CD14-positive monocyte (primary cell): Measurements from ENCODE around the gene MTMR3. TPM values are rescaled to one million over a fixed set of nuclear protein-coding genes. Genes with fewer than 3 reads are reported as not detected.
A peak's percentile ranks its signal among the peaks of the same experiment; 100 is the strongest.

Experiments used
- DNase-seq, 3 donors: peaks; one replicate each; pipeline ENCODE4 v3.0.0-alpha.2; 2011 to 2022
- H2AFZ ChIP-seq: 2 replicates; pipeline ENCODE4 v1.6.0; 2012; ENCODE audit warnings: mild to moderate bottlenecking, low read depth, low read length, inconsistent platforms; ENCODE audit not compliant: insufficient read depth, poor library complexity, severe bottlenecking
- H3K27ac ChIP-seq, 2 donors: 1 replicate in 1 of 2; 2 replicates in 1 of 2; pipeline ENCODE4 v1.5.1; 2012 to 2013; ENCODE audit warnings: low read length in 2 of 2, control low read depth in 1 of 2, inconsistent platforms in 1 of 2, low read depth in 1 of 2, mild to moderate bottlenecking in 1 of 2
- H3K27me3 ChIP-seq, 2 donors: one replicate each; pipeline versions ENCODE4 v1.6.0 to v1.6.1; 2011 to 2013; ENCODE audit warnings: low read length in 2 of 2; ENCODE audit not compliant: control insufficient read depth in 2 of 2, insufficient read depth in 2 of 2
- H3K36me3 ChIP-seq, 2 donors: replicated peaks in 1 of 2; 1 replicate in 1 of 2; 2 replicates in 1 of 2; pipeline versions ENCODE4 v1.5.1 to v1.6.1; 2012 to 2013; ENCODE audit warnings: low read length in 2 of 2, control low read depth in 1 of 2, inconsistent platforms in 1 of 2, mild to moderate bottlenecking in 1 of 2; ENCODE audit not compliant: insufficient read depth in 2 of 2, control insufficient read depth in 1 of 2
- H3K4me1 ChIP-seq, 2 donors: 1 replicate in 1 of 2; 2 replicates in 1 of 2; pipeline versions ENCODE4 v1.5.1 to v1.6.1; 2012 to 2013; ENCODE audit warnings: low read length in 2 of 2, control low read depth in 1 of 2, inconsistent platforms in 1 of 2, mild to moderate bottlenecking in 1 of 2, moderate library complexity in 1 of 2; ENCODE audit not compliant: insufficient read depth in 2 of 2, control insufficient read depth in 1 of 2
- H3K4me2 ChIP-seq: replicated peaks from 2 replicates; pipeline ENCODE3; 2012; ENCODE audit warnings: low read length, moderate library complexity, mild to moderate bottlenecking; ENCODE audit not compliant: poor library complexity, severe bottlenecking; ENCODE audit errors: extremely low read depth
- H3K4me3 ChIP-seq, 3 experiments: fragments of 200-600 bp in 1 of 3; sonication (generic) in 1 of 3; replicated peaks in 1 of 3; 1 replicate in 2 of 3; 2 replicates in 1 of 3; pipeline ENCODE4 v1.5.1; 2011 to 2013; ENCODE audit warnings: low read length in 3 of 3, mild to moderate bottlenecking in 3 of 3, control low read depth in 2 of 3, low read depth in 2 of 3, inconsistent platforms in 1 of 3, moderate library complexity in 1 of 3
- H3K79me2 ChIP-seq: 2 replicates; pipeline ENCODE4 v1.6.0; 2012; ENCODE audit warnings: mild to moderate bottlenecking, control low read depth, inconsistent platforms, low read length, moderate library complexity; ENCODE audit not compliant: insufficient read depth
- H3K9ac ChIP-seq: 2 replicates; pipeline ENCODE4 v1.6.0; 2017; ENCODE audit warnings: low read length, mild to moderate bottlenecking; ENCODE audit not compliant: insufficient read depth, poor library complexity, severe bottlenecking
- H3K9me3 ChIP-seq, 2 donors: replicated peaks in 1 of 2; 1 replicate in 1 of 2; 2 replicates in 1 of 2; pipeline versions ENCODE4 v1.5.1 to v1.6.1; 2012 to 2013; ENCODE audit warnings: low read length in 2 of 2, control low read depth in 1 of 2; ENCODE audit not compliant: control insufficient read depth in 1 of 2, insufficient read depth in 1 of 2
- H4K20me1 ChIP-seq: 2 replicates; pipeline ENCODE4 v1.6.0; 2012; ENCODE audit warnings: mild to moderate bottlenecking, low read length, control low read depth, moderate library complexity; ENCODE audit not compliant: insufficient read depth
- H3K27ac Mint-ChIP-seq, 7 donors: one replicate each; pipeline ENCODE4 v1.8.0; 2020; ENCODE audit warnings: mild to moderate bottlenecking in 7 of 7, mixed read lengths in 7 of 7, moderate library complexity in 6 of 7, inconsistent platforms in 2 of 7
- H3K27me3 Mint-ChIP-seq, 3 donors: one replicate each; pipeline ENCODE4 v1.8.0; 2021 to 2022; ENCODE audit warnings: low read depth in 3 of 3, mild to moderate bottlenecking in 3 of 3, mixed read lengths in 3 of 3, moderate library complexity in 3 of 3, inconsistent platforms in 1 of 3
- H3K36me3 Mint-ChIP-seq, 2 donors: one replicate each; pipeline ENCODE4 v1.8.0; 2020; ENCODE audit warnings: mixed read lengths in 2 of 2, inconsistent platforms in 1 of 2, mild to moderate bottlenecking in 1 of 2
- H3K4me1 Mint-ChIP-seq: one replicate; pipeline ENCODE4 v1.8.0; 2020; ENCODE audit warnings: mild to moderate bottlenecking, mixed read lengths
- H3K4me3 Mint-ChIP-seq, 2 donors: one replicate each; pipeline ENCODE4 v1.8.0; 2020; ENCODE audit warnings: mild to moderate bottlenecking in 2 of 2, mixed read lengths in 2 of 2, moderate library complexity in 1 of 2
- H3K9me3 Mint-ChIP-seq, 7 donors: one replicate each; pipeline ENCODE4 v1.8.0; 2020 to 2022; ENCODE audit warnings: mixed read lengths in 7 of 7, mild to moderate bottlenecking in 6 of 7, moderate library complexity in 6 of 7, inconsistent platforms in 2 of 7
- WGBS: methylation state at CpG from one replicate; pipeline ENCODE4 v1.1.5; 2013; ENCODE audit warnings: missing lambda C conversion rate; ENCODE audit not compliant: insufficient coverage; 5-methylcytosine and 5-hydroxymethylcytosine counted together
- intact Hi-C, 2 donors: fragments of 100-400 bp; cut with micrococcal nuclease; formaldehyde crosslinking; loops; one replicate each; pipeline versions ENCODE4 v1.15.0 to v1.15.1; 2023
- polyA plus RNA-seq, 3 donors: library from polyadenylated mRNA; depleted of rRNA in 1 of 3; unstranded in 2 of 3; stranded (reverse) in 1 of 3; fragments of 300-500 nt in 2 of 3; fragments of >200 nt in 1 of 3; fragmentation: Illumina TruSeq in 2 of 3; gene quantifications; 1 replicate in 2 of 3; 2 replicates in 1 of 3; pipeline ENCODE4 v1.2.3, GENCODE V29; 2012 to 2021
- TF ChIP-seq, protein P1 (sequence below): fragments of 200-600 bp; IDR thresholded peaks from one replicate; pipeline ENCODE4 v1.8.0; 2022; ENCODE audit warnings: antibody characterized with exemption, mild to moderate bottlenecking

The MTMR3 gene
- polyA plus RNA-seq, 3 donors: 23.4 to 86.1 (median 30.2) TPM

- no peaks in the 10 kb centered on the region for H3K9me3 ChIP-seq
- H3K27me3 ChIP-seq: no peaks in the 10 kb centered on the region
- no peak overlapping the region for H3K9ac ChIP-seq
- H3K4me3 ChIP-seq: no peak overlapping the region
- no peaks in the 10 kb centered on the region for H3K4me1 ChIP-seq
- Mint-ChIP-seq H3K27me3 (no peaks in the 10 kb centered on the region), H3K4me3 (no peak overlapping the region), H3K9me3 (no peaks in the 10 kb centered on the region), H3K36me3 (peaks cover 89 to 96% of the 10 kb centered on the region in 2 donors), H3K27ac (no peak overlapping the region), H3K4me1 (no peaks in the 10 kb centered on the region)
- no peak overlapping the region for H3K4me2 ChIP-seq
- no peak overlapping the region for H2AFZ ChIP-seq
- H4K20me1 ChIP-seq: peaks cover 96% of the 10 kb centered on the region
- peaks cover 91 to 100% of the 10 kb centered on the region in 2 donors for H3K36me3 ChIP-seq
- no peak overlapping the region for H3K27ac ChIP-seq
- TF ChIP-seq, protein P1, sequence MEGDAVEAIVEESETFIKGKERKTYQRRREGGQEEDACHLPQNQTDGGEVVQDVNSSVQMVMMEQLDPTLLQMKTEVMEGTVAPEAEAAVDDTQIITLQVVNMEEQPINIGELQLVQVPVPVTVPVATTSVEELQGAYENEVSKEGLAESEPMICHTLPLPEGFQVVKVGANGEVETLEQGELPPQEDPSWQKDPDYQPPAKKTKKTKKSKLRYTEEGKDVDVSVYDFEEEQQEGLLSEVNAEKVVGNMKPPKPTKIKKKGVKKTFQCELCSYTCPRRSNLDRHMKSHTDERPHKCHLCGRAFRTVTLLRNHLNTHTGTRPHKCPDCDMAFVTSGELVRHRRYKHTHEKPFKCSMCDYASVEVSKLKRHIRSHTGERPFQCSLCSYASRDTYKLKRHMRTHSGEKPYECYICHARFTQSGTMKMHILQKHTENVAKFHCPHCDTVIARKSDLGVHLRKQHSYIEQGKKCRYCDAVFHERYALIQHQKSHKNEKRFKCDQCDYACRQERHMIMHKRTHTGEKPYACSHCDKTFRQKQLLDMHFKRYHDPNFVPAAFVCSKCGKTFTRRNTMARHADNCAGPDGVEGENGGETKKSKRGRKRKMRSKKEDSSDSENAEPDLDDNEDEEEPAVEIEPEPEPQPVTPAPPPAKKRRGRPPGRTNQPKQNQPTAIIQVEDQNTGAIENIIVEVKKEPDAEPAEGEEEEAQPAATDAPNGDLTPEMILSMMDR: no peak
- DNase-seq: no peak
- intact Hi-C loops: loop anchor here (10.0 kb wide), 2 partner anchors 243 to 373 kb away; partner anchors contain the start of genes UQCR10 (in 1 of the 2) and ZMAT5 (in 1 of the 2)
- peaks cover 3% of the 10 kb centered on the region for H3K79me2 ChIP-seq
These were observed 124.4 kb downstream of the MTMR3 start for GRCh38 chr22:30007361-30007760.

DNA sequence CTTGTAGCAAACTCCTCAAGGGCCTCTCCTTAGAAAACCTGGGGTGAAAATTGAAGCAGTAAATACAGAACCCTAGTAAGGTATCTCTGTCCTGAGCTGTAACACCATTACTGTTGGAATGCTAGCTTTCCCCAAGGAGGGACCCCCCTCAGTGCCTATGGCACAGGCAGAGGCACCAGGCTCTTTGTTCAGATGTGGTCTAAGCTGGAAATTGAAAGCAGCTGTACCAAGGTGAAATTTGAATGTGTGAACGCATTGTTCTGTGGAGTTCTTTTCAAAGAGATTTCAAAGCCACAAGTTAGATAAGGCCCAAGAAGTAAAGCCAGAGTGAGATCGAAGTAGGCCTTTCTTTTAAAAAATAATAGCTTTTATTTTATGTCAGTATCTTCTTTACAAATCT is 125.4 kb downstream of the MTMR3 start:
- H3K9me3 ChIP-seq: no peaks in the 10 kb centered on the region
- H3K27me3 Mint-ChIP-seq: no peaks in the 10 kb centered on the region
- peaks cover 91 to 100% of the 10 kb centered on the region in 2 donors for H3K36me3 ChIP-seq
- no peak overlapping the region for H3K4me3 ChIP-seq
- no peak overlapping the region for H3K4me2 ChIP-seq
- TF ChIP-seq, protein P1: no peak
- H3K9me3 Mint-ChIP-seq: no peaks in the 10 kb centered on the region
- 100% methylated on average over 1 of the region's 2 CpGs for WGBS
- intact Hi-C loops: loop anchor here (10.0 kb wide), 2 partner anchors 244 to 374 kb away; partner anchors contain the start of genes UQCR10 (in 1 of the 2) and ZMAT5 (in 1 of the 2)
- peaks cover 3% of the 10 kb centered on the region for H3K79me2 ChIP-seq
- peak overlapping the region in 2 of 7 donors; percentile 41 to 51 for H3K27ac Mint-ChIP-seq
- H2AFZ ChIP-seq: no peak overlapping the region
- H4K20me1 ChIP-seq: peaks cover 96% of the 10 kb centered on the region
- no peaks in the 10 kb centered on the region for H3K27me3 ChIP-seq
- no peak overlapping the region for H3K27ac ChIP-seq
- H3K4me1 Mint-ChIP-seq: no peaks in the 10 kb centered on the region
- DNase-seq: no peak
- H3K9ac ChIP-seq: no peak overlapping the region
- no peak overlapping the region for H3K4me3 Mint-ChIP-seq
- no peaks in the 10 kb centered on the region for H3K4me1 ChIP-seq
- H3K36me3 Mint-ChIP-seq: peaks cover 88 to 96% of the 10 kb centered on the region in 2 donors
